GM19438 (cell line): ENCODE measurements around the gene RPRD1A.
"Not testable (repeated sequence)": the region's sequence is repeated elsewhere in the genome, so short reads cannot be mapped to it uniquely, and the experiment has no call there.

Experiments used
- ATAC-seq: cut with Tn5 transposase; IDR thresholded peaks from one replicate; pipeline ENCODE4 v1.9.1; 2021; ENCODE audit warnings: low read depth; ENCODE audit not compliant: unreplicated experiment

The RPRD1A gene

GRCh38 chr18:36081118-36081517 is 13.8 kb upstream of the RPRD1A start:
- not testable (repeated sequence) for ATAC-seq

GRCh38 chr18:36078751-36079529 is 11.6 kb upstream of the RPRD1A start:
- no peak for ATAC-seq

GRCh38 chr18:36077764-36078163 is 10.4 kb upstream of the RPRD1A start:
- not testable (repeated sequence) for ATAC-seq

- no peak for ATAC-seq
These were observed 8.7 kb upstream of the RPRD1A start for GRCh38 chr18:36075862-36076587.

GRCh38 chr18:36074435-36074834 is 7.1 kb upstream of the RPRD1A start:
- no peak for ATAC-seq

GRCh38 chr18:36073676-36074075 is 6.3 kb upstream of the RPRD1A start:
- no peak for ATAC-seq

- ATAC-seq, result not testable (repeated sequence)
These were observed 5.0 kb upstream of the RPRD1A start for GRCh38 chr18:36072406-36072805.

- ATAC-seq, result peak; percentile 4
These were observed 689 bp downstream of the RPRD1A start for GRCh38 chr18:36066686-36067054.

GRCh38 chr18:36066001-36066400 is 1.4 kb downstream of the RPRD1A start:
- ATAC-seq, result no peak

GRCh38 chr18:36064809-36065079 is 2.6 kb downstream of the RPRD1A start:
- ATAC-seq, result not testable (repeated sequence)

GRCh38 chr18:36064027-36064808 is 3.1 kb downstream of the RPRD1A start:
- no peak for ATAC-seq

GRCh38 chr18:36058674-36059073 is 8.7 kb downstream of the RPRD1A start:
- ATAC-seq, result no peak

GRCh38 chr18:36051760-36052159 is 15.6 kb downstream of the RPRD1A start:
- no peak for ATAC-seq

- ATAC-seq, result no peak
These were observed 16.9 kb downstream of the RPRD1A start for GRCh38 chr18:36050479-36050878.

GRCh38 chr18:36047521-36047920 is 19.8 kb downstream of the RPRD1A start:
- no peak for ATAC-seq

- ATAC-seq, result no peak
These were observed 20.5 kb downstream of the RPRD1A start for GRCh38 chr18:36046898-36047297.

- no peak for ATAC-seq
These were observed 21.9 kb downstream of the RPRD1A start for GRCh38 chr18:36045241-36045991.

GRCh38 chr18:36043153-36043552 is 24.2 kb downstream of the RPRD1A start:
- no peak for ATAC-seq

GRCh38 chr18:36041146-36041545 is 26.2 kb downstream of the RPRD1A start:
- ATAC-seq, result no peak

GRCh38 chr18:36038102-36038663 is 29.2 kb downstream of the RPRD1A start:
- ATAC-seq, result no peak
